ENCODE measurements around the gene NAV2. TPM values are rescaled to one million over a fixed set of nuclear protein-coding genes. Genes with fewer than 3 reads are reported as not detected.

The NAV2 gene
- total RNA-seq, 1 experiment from 2014 or later: 2.1 TPM

- CTCF ChIA-PET: no interaction called here
- Histone ChIP-seq H3K79me2 (ENCODE audit: insufficient read depth, low read length) (no peaks in the 10 kb centered on the region), H2AFZ (ENCODE audit: low read depth, low read length, poor library complexity, severe bottlenecking) (no peak overlapping the region), H3K36me3 (ENCODE audit: control insufficient read depth in 1 of 2, insufficient read depth in 2 of 2, low read length in 2 of 2) (no peaks in the 10 kb centered on the region), H3K9me3 (ENCODE audit: control insufficient read depth in 1 of 2, insufficient read depth in 1 of 2, low read depth in 1 of 2, low read length in 2 of 2) (no peaks in the 10 kb centered on the region), H4K20me1 (ENCODE audit: insufficient read depth) (no peaks in the 10 kb centered on the region), H3K27me3 (ENCODE audit: insufficient read depth, low read length) (peaks cover 21% of the 10 kb centered on the region), H3K4me1 (ENCODE audit: control insufficient read depth in 1 of 2, insufficient read depth in 2 of 2, low read length in 2 of 2) (no peaks in the 10 kb centered on the region), H3K4me2 (ENCODE audit: low read length) (no peak overlapping the region), H3K27ac (ENCODE audit: low read depth, low read length) (no peak overlapping the region), H3K9ac (ENCODE audit: low read length) (no peak overlapping the region), H3K9me2 (ENCODE audit: insufficient read depth) (no peaks in the 10 kb centered on the region), H3K4me3 (replicated peaks in 1 of 2; ENCODE audit: low read depth in 1 of 2, low read length in 2 of 2) (no peak overlapping the region)
- BruUV-seq (replicated peaks): no TSS peak
- ATAC-seq (no peak), DNase-seq (ENCODE audit: low read depth, low spot score) (no peak)
- intact Hi-C loops (cut with micrococcal nuclease): no loop called here
- POLR2A ChIA-PET: no interaction called here
- RAD21 ChIA-PET (ENCODE audit: low non-redundant PET in 1 of 2, low total read pairs in 2 of 2, uncharacterized antibody in 2 of 2, unreplicated experiment in 2 of 2): no interaction called here
- TF ChIP-seq EGR1 (IDR thresholded peaks at IDR 0.05; ENCODE audit: low read depth) (no peak), JUND (IDR thresholded peaks at IDR 0.05) (no peak), ATF3 (IDR thresholded peaks at IDR 0.05) (no peak), EZH2 (IDR thresholded peaks at IDR 0.05) (no peak), POLR2A (IDR thresholded peaks at IDR 0.05; ENCODE audit: borderline replicate concordance, extremely low read depth, insufficient read depth, insufficient read length) (no peak), SRF (IDR thresholded peaks at IDR 0.05; ENCODE audit: low read depth) (no peak), SIN3A (IDR thresholded peaks at IDR 0.05; ENCODE audit: low read depth) (no peak), EZH2phosphoT487 (IDR thresholded peaks at IDR 0.05; ENCODE audit: borderline replicate concordance) (no peak), TCF7L2 (IDR thresholded peaks at IDR 0.05; ENCODE audit: borderline replicate concordance, extremely low read depth, insufficient read depth, insufficient read length) (no peak), ZFX (IDR thresholded peaks at IDR 0.05) (no peak), REST (IDR thresholded peaks at IDR 0.05; ENCODE audit: low read depth) (no peak), YY1 (IDR thresholded peaks at IDR 0.05; ENCODE audit: extremely low read depth, insufficient replicate concordance, low read depth, low read length) (no peak), POLR2AphosphoS5 (IDR thresholded peaks at IDR 0.05; ENCODE audit: low read depth, low read length) (no peak), CEBPB (IDR thresholded peaks at IDR 0.05; ENCODE audit: low read depth) (no peak), ZBTB33 (IDR thresholded peaks at IDR 0.05; ENCODE audit: extremely low read depth, insufficient replicate concordance, low read length) (no peak), RAD21 (IDR thresholded peaks at IDR 0.05; ENCODE audit: low read depth) (no peak), SP1 (IDR thresholded peaks at IDR 0.05; ENCODE audit: low read depth) (no peak)
Measured at GRCh38 chr11:19788435-19788834, 75.8 kb downstream of the NAV2 start.

Measured in HCT116 (cell line).